Lung (tissue), 4 donors: ENCODE data around the gene ZNF254. TPM values are rescaled to one million over a fixed set of nuclear protein-coding genes. Genes with fewer than 3 reads are reported as not detected.

Experiments used
- polyA plus RNA-seq, 2 donors: library from polyadenylated mRNA; stranded (reverse); fragments of 200-250 nt; gene quantifications; one replicate each; pipeline ENCODE4 v1.2.1, GENCODE V29; 2013
- total RNA-seq, 2 donors: library from RNA; depleted of rRNA in 1 of 2; stranded (reverse); fragments of >200 nt in 1 of 2; gene quantifications; one replicate each; pipeline ENCODE4 v1.2.1, GENCODE V29; 2014 to 2021
- donor health status: Bipolar disorder and iron deficiency.
- donor health status: healthy.
- donor health status: DM: yes; HTN: yes; CAD: no.

ZNF254 gene
- total and polyA plus RNA-seq, 4 donors, result 4.5 to 68.7 (median 10.5) TPM

Other genes with a start within 250 kb of the ZNF254 start
- gene ZNF726, start 172.3 kb upstream of the ZNF254 start, total RNA-seq, result 10 to 100 TPM in 1 of 2 donors, 1 to 10 TPM in 1; 4.7 to 10.8 TPM
- gene ZNF726, start 172.3 kb upstream of the ZNF254 start, polyA plus RNA-seq, result 1 to 10 TPM in 1 of 2 donors, under 1 TPM in 1; 0.78 to 3.4 TPM